HG03354 (cell line): Measurements from ENCODE around the gene VSX2.
"Not testable (repeated sequence)": the region's sequence is repeated elsewhere in the genome, so short reads cannot be mapped to it uniquely, and the experiment has no call there.

Experiments
- ATAC-seq: cut with Tn5 transposase; IDR thresholded peaks from one replicate; pipeline ENCODE4 v1.9.1; 2021; ENCODE audit warnings: mild to moderate bottlenecking; ENCODE audit not compliant: unreplicated experiment, poor library complexity, severe bottlenecking

Gene VSX2

DNA sequence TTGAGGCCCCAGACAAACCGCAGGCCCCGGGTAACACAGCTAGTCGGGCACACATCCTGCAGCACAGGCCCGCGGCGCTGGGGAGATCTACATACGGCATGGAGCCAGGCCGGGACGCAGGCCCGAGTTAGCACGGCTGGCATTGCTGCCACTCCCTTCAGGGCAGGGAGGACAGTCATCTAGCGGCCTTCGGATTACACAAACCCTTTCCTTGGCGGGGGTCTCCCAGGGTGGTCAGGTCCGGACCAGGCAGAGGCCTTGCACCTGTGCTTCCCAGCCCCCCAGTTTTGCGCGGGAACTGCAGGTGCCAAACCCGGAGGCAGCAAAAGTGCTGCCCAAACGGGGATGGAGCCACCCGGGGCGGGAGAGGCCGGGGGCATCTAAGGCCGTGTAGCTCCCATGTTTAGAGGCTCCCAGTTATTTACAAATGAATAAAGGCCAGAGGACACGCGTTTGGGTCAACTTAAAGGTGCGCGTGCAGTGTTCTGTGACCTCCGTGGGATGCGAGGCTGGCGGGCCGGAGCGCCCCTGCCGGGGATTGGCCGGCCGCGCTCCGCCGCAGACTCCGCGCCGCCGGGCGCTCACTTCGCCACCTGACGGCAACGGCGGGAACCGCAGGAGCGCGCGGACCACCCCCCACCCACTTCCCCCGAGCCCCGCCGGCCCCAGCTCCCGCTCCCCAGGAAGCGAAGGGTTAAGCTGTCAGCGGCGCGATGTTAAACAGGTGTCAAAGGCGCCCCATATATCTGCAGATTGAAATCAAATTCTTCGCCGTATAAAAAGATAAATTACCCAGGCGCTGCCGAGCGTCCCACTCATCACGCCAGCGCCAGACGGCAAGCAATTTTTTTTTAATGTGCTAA lies 18.1 kb downstream of the VSX2 start:
- ATAC-seq: peak; percentile 78

DNA sequence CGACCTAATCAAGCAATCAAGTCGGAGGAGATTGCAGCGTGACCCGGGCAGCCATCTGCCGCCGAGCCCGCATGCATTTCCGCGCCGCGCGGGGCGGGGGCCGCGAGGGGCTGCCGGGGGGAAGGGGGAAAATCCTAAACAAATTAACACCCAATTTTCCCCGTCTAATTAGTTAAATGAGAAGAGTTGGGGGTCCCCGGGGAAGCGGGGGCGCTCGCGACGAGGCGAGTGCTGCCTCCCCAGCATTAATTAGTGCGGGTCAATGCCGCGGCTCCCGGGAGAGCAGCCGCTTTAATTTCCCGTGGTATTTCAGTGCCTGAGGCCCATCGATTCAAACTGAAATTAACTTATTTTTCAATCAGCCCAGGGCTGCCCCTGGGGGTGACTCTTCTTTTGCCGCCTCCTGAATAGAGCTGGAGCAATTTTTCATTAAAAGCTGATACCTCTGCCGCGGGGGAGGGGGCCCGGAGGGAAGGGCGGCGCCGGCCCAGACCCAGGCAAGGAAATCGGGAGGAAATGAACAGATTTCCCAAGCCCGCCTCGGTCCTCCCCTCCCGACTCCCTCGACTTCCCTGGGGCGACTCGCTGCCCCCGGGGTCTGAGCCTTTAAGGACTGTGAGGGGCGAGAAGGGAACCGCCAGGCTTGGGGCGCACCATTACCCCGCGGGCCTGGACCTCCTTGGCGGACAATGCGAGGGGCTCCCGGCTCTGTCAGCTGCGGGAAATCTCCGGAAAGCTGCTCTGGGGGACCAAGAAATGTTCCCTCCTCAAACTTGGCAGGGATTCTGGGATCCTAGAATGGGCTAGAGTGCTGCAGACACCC lies 18.9 kb downstream of the VSX2 start:
- peak; percentile 19 for ATAC-seq

DNA sequence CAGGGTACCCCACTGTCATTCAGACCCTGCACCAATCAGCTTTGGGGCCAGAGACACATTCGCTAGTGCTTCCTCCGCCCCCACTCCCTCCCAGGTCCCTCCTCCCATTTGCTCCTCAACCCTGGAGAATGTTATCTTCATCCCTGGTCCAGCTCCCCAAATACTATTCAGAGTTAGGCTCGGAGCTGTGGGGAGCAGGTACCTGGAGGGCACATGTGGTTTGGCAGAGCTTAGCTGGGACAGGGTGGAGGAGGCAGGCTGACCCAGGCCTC lies 19.5 kb downstream of the VSX2 start:
- ATAC-seq: no peak

DNA sequence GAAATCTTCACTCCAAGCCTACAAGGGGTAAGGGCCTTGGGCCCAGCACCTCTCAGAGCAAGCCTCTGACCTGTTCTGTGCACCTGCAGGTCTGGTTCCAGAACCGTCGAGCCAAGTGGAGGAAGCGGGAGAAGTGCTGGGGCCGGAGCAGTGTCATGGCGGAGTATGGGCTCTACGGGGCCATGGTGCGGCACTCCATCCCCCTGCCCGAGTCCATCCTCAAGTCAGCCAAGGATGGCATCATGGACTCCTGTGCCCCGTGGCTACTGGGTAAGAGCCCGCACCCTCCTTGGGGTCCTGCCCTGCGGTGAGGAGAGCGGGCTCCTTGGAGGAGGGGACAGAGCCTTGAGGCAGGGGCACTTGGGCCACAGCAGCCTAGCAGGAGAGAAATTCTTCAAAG lies 20.3 kb downstream of the VSX2 start:
- no peak for ATAC-seq

DNA sequence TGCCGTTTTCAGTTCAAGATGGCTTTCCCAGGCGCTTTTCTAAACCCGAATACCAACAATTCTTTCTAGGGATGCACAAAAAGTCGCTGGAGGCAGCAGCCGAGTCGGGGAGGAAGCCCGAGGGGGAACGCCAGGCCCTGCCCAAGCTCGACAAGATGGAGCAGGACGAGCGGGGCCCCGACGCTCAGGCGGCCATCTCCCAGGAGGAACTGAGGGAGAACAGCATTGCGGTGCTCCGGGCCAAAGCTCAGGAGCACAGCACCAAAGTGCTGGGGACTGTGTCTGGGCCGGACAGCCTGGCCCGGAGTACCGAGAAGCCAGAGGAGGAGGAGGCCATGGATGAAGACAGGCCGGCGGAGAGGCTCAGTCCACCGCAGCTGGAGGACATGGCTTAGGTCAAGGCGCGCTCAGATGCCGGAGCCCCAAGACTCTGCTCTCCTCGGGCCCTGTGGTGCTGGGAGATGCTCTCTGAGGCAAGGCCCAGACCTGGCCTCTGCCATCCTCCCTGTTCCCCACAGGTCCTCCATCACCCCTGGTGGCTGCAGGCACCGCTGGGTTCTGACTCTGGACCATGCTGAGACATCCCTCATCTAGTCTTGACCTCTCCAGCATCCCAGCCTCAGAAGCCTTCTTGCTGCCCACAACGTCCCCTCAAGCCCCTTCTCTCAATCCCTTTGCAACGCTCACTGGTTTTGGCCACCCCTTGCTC lies 21.4 kb downstream of the VSX2 start:
- ATAC-seq: no peak

DNA sequence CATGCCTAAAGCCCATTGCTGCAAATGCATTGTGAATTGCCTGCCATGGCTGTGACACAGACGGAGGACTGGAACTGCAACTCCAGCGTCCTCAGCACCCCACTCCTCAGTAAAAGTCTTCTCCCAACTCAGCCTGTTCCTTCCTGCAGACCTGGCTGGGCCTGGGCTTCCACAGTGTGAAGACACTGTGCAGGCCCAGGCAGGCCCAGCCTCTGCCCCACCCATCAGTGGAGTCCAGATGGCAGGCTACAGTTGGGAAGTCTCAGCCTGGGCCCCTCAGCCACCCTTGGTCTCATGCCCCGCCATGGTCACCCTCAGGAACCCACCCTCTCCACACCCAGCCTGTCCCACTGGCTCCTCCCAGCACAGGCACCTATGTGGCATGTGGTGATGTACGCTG lies 22.0 kb downstream of the VSX2 start:
- no peak for ATAC-seq

DNA sequence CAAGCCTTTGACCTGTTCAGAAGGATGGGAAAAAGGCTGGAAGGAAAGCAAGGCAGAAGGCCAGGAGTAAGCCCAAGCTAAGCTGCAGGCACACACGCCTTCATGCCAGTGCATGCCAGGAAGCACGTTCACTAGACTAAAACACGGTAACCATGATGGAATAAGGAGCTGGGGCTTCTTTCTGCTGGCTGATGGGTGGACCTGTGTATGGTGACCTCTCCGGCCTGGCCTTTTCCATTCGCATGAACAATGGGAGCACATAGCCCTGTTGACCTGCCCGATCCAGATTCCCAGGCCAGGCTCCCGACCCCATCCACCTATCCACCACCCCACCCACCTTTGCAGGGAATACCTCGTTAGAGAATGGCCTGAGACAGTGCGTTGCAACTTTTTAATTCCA lies 22.8 kb downstream of the VSX2 start:
- no peak for ATAC-seq

DNA sequence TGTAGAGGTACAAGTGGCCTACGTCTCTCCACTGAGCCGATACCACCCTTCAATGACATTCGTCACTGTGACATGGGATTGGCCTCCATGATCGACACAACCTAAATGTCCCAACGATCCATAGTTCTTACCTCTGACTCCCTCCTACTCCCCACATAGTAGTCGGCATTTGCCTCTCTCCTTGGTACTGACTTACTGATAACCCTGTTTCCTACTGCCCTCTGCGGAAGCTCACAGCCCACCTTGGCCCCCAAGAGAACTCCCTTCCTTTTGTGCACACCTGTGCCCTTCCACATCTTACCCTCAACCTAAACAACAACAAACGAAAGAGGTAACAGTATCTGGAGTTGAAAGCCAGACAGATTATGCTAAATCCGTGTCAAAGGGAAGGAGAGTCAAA lies 23.9 kb downstream of the VSX2 start:
- ATAC-seq: no peak

DNA sequence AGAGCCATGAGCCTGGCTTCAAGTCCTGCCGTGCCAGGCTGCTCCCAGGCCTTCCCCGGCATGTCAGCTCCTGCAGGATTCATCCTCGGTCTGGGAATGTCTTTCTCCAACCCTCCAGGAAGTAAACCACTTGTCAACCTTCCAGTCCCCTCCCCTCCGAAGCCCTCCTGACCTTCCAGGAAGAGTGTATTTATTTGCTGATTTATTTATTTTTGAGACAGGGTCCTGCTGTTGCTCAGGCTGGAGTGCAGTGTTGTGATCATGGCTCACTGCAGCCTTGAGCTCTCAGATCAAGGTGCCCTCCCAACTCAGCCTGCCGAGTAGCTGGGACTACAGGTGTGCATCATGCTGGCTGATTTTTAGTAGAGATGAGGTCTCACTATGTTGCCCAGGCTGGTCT lies 24.7 kb downstream of the VSX2 start:
- no peak for ATAC-seq

DNA sequence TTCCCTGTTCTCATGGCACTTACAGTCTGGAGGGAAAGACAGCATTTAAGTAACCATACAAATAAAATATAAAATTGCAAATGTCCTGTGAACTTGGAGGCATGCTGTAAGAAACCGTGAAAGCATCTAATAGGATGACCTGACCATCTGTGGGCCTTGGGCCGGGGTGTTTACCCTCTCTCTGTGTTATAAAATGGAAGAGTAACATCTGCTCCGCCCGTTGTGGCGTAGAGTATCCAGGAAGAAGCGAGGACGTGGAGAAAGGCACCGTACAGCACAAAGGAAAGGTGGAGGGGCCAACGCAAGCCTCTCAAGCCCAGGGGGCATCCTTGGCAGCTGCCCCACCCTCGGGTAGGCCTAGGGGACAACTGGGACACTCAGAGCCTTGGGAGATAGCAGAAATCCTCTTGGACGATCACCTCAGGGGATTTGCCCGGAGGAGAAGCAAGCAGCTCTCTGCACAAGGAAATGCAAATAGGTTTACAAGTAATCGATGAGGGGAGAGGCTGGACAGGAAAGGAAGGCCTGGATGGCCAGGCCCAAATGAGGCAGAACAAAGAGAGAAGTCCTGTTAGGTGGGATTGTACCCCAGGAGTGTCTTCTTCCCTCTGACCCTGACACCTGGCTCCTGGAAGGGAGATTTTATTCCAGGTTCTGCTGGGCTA lies 26.2 kb downstream of the VSX2 start:
- no peak for ATAC-seq

DNA sequence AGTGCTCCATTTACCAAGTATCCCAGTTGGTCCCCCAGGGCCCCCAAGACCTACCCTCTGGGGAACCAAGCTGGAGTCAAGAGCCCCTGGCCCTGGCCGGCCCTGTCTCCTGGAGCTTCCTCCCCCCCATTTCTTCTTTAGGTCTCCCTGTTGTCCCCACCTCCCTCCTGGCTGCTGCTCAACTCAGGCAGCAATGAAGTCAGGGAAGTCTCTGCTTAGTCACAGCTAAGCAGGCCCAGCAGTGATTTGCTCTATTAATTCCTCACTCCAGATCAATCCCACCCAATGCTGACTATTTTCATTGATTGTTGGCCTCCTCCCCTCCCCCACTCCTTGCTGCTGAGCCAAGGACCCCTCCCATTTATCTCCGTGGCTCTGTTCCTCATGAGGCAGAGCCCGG lies 28.3 kb downstream of the VSX2 start:
- ATAC-seq: no peak

DNA sequence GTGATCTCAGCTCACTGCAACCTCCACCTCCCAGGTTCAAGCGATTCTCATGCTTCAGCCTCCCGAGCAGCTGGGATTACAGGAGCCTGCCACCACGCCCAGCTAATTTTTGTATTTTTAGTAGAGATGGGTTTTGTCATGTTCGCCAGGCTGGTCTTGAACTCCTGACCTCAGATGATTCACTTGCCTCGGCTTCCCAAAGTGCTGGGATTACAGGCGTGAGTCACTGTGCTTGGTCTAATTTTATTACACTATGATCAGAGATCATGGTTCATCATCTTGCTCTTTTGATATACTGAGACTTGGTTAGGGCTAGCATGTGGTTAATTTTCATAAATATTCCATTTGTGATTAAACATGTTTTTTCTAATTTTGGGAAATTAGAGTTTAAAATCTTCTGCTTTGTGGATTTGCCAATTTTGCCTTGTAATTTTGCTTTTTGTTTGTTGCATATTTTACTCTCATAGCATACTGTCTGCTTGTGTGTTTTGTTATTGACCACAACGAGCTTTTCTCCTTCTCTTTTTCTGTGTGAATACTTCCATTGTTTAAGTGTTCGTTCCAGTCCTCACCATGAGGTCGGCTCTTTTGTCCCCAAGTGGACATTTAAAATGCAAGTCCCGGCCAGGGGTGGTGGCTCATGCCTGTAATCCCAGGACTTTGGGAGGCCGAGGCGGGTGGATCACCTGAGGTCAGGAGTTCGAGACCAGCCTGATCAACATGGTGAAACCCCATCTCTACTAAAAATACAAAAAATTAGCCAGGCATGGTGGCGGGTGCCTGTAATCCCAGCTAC lies 31.3 kb downstream of the VSX2 start:
- ATAC-seq: not testable (repeated sequence)

DNA sequence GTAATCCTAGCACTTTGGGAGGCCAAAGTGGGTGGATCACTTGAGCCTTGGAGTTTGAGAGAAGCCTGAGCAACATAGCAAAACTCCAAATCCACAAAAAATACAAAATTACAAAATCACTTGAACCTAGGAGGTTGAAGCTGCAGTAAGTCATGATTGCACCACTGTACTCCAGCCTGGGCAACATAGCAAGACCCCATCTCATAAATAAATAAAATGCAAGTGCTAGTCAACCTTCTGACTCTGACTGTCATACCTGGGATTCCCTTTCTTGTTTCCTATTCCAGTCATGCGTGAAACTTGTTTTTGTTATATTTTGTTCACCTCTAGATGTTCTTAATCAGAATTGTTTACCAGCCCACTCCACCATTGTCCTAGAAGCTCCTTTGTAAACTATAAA lies 32.1 kb downstream of the VSX2 start:
- no peak for ATAC-seq

DNA sequence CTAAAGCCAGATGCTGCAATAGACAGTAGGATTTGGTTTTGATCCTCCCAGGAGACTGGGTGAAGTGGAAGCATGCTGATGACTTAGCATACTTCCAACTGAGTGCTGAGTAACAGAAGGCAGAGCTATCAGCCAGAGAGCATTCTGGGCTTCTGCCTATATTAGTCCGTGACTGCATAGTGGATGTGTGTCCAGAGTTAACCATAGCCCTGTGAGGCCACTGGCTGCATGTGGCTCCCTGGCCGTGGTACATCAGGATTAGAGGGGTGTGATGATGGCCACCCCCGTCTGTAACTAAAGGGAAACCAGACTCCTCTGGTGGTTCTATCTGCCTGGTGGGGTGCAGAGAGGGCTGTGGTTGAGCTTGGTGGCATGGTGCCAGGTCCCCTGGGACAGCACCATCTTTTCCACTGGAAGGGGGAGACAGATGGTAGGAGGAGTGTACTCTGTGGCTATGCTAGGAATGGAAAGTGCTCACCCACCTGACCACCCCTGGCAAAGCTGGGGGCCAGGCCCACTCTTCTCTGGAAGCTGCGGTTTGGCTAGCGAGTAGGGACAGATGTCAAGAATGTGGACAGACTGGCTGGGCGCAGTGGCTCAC lies 36.1 kb downstream of the VSX2 start:
- ATAC-seq: no peak

DNA sequence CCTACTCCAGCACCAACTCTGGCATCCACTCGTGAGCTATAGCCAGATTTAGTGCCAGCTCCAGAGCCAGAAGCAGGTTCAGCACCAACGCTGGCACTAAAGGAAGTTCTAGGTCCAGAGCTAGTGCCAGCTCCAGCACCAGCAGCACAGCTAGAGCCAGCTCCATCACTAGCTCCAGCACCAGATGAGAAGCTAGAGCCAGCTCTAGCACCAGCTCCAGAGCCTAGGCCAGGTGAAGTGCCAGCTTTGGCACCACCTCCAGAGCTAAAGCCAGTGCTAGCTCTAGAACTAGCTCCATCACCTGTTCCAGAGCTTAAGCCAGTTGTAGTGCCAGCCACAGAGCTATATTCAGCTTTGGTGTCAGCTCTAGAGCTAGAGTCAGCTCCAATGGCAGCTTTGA lies 38.8 kb downstream of the VSX2 start:
- no peak for ATAC-seq

DNA sequence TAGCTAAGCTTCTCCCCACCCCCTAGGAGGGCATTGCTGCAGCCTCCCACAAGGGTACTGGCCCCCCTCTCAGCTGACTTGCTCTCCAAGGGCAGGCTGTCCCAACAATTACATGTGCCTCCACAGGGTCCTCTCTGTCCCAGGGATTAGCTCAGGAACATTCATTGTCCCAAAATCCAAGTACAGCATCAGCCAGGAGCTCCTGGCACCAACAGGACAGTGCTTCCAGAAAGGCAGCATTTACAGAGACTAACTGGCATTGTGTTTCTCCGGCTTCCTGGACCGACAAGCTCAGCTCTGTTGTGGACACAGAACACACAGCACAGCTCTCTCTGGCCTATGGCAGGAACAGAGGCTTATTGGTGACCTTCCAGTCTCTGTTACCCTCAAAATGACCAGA lies 41.8 kb downstream of the VSX2 start:
- ATAC-seq: no peak

DNA sequence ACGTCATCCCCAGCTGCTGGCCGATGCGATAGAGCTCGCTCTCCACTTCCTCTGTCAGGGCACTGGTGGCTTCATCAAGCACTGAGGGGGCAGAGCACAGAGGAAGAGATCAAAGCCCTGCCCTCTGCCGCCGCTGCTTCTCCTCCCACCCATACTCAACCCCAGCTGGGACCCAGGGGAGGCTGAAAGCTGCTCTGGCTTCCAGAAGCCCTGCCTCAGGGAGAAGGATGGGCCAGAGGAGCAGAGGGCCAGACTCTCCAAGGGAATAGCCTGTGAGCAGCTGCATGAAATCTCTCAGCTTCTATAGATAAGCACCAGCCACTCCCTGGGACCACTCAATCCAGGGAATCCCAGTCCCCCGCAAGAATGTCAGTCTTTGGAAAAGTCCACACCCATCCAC lies 47.5 kb downstream of the VSX2 start:
- ATAC-seq: no peak

DNA sequence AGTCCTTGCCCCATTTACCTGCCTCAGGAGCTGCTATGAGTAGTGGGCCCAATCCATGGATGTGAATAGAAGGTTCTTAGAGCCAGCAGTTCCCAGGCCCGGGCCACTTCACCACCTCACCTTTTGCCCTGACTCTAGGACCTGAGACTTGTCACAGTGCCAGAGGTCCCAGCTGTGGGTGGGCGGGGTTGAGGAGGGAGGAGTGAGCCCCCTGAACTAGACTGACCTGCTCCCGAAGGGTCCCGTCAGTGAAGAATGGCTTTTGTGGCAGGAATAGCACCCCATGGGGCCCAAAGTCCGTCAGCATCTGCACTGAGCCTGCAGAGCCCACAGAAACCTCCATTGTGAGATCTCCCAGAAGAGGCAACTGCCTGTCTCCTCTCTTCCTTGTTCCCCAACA lies 50.6 kb downstream of the VSX2 start:
- no peak for ATAC-seq

DNA sequence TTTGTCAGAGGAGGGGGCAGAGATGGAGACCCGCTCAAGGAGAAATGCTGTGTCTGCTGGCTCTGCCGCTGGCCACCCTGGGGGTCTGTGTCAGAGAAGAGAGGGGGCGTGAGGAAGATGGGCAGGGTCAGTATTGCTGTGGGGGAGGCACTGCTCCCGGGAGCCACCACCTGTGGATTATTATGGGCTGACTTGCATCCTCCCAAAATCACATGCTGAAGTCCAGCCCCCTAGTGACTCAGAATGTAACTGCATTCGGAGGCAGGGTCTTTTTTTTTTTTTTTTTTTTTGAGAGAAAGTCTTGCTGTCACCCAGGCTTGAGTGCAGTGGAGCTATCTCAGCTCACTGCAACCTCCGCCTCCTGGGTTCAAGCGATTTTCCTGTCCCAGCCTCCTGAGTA lies 51.2 kb downstream of the VSX2 start:
- ATAC-seq: no peak
